8988T (cell line): ENCODE results near the gene CAPN9.
"Not testable (repeated sequence)": the region's sequence is repeated elsewhere in the genome, so short reads cannot be mapped to it uniquely, and the experiment has no call there.

ENCODE experiments used
- DNase-seq: peaks from one replicate; pipeline ENCODE4 v3.0.0; 2011

The CAPN9 gene

DNA sequence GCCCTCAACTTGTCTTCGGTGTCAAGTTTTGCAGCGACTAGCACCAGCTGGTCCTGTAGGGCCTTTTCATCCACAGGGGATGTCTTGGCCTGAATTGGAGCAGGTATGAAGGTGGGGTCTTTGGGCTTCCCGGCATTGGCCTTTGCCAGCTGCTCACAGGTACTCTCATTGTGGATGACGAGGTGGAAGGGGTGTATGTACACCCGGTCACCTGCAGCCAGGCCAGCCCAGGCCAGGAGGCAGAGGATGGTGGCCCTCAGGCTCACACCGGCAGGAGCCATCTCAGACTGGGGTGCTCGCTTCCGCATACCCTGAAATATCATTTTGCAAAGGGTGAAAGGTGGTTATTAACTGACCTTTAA lies 36.7 kb upstream of the CAPN9 start:
- no peak for DNase-seq

DNA sequence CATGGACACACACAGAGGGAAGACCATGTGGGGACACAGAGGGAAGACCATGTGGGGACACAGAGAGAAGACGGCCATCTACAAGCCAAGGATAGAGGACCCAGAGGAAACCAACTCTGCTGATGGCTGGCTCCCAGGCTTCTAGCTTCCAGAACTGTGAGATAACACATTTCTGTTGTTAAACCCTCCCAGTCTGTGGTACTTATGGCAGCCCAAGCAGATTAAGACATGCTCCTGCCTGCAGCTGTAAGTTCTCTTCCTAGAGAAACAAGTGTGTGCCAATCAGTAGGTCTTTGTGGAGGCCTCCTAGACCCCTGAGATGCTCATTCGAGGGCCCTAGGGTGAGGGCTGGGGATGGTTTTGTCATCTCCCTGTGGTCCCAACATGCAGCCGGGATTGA lies 35.9 kb upstream of the CAPN9 start:
- no peak for DNase-seq

DNA sequence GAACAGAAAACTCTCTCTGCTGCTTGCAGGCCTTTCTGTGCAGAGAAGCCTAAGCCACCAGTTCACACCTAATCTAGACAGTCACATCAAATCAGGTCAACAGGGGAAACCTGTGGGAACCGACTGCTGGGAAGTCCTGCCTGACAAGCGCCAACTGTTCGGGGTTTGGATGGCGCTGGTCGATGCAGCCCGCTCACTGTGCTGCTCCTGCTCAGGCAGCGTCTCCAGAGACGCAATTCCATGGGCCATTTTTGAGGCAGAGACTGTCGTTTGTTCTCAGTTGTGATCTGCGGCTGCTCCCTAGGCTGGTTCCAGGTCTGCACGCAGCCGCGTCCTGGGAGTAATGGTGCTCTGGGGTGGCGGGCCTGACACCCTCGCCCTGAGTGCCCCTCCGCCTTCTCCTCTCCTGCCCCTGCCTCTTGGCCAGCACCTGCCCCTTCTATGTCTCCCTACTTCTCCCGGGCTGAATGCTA lies 34.7 kb upstream of the CAPN9 start:
- DNase-seq, result no peak

DNA sequence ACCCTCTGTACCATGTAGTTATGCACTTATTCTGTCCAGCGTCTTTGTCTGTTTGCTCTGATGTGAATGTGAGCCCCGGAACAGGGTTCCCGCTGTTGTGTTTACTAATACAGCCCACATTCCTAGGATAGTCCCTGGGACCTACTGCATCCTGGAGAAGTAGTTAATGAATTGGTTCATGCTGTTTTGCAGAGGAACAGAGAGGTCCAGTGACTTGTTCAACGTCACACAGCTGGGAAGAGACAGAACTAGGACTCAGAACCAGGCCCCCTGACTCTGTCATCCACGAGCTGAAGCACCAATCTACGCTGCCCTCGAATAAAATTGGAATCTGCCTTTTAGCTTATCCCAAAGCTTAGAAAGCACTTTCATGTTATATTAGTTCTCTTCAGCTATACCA lies 34.0 kb upstream of the CAPN9 start:
- no peak for DNase-seq

DNA sequence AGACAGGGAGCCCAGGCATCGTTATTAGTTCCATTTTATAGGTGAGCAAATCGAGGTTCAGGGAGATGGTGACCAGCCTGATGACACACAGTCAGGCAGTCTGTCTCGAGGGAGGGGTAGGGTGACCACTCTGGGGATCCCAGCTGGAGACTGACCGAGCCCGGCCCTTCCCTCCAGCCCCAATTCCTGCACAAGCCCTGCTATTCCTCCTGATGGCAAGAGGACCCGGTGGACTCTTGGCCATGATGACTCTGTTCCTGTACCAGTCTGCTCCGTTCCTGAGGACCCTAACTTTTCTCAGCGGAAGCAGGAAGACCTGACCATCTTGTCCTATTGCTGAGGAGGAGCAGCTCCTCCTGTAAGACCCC lies 33.7 kb upstream of the CAPN9 start:
- no peak for DNase-seq

- DNase-seq, result no peak
Observed at GRCh38 chr1:230713915-230714764, 33.0 kb upstream of the CAPN9 start, which contains the start of gene AGT. Gene AGT, minus strand, starts transcription at chr1:230714122. Its CDS starts 3,299 bp downstream, at chr1:230710823.

DNA sequence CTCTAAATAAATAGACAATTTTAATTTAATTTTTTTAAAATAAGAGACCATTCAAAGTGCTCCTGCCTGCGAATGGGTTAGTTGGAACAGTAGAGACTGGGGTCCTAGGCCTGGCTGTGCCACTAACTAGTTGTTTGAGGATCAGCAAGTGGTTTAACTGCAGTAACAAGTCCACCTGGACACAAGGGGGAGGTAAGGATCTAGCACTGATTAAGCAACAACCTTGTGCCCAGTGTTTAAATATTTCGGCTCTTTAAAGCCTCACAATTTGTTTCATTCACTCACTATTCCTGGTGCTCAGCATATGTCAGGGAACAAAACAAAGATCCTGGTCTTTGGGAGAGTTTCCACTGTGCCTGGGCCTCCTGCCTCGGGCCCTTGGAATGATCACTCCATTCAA lies 31.7 kb upstream of the CAPN9 start:
- no peak for DNase-seq

DNA sequence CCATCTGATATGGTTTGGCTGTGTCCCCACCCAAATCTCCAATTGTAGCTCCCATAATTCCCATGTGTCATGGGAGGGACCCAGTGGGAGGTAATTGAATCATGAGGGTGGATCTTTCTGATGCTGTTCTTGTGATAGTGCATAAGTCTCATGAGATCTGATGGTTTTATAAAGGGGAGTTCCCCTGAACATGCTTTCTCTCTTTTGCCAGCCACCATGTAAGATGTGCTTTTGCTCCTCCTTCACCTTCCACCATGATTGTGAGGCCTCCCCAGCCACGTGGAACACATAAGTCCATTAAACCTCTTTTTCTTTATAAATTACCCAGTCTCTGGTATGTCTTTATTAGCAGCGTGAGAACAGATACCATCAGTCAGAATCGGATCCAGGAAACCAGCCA lies 30.7 kb upstream of the CAPN9 start:
- DNase-seq, result not testable (repeated sequence)

DNA sequence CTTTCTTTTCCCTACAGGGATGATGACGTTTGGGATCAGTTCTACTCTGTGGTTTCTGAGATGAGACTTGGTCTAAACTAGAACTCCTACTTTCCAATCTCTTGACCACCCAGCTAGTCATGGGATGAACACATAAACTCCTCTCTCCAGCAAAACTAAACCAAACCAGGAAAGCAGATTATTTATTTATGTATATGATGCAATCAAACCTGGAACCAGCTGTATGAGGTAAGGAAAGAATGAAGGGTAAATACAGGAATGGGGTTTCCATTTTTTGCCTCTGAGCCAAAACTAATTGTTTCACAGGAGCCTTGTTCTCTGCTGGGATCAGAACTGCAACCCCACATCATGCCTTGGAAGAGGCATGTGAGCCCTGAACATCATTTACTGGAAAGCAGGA lies 29.9 kb upstream of the CAPN9 start:
- DNase-seq, result no peak

DNA sequence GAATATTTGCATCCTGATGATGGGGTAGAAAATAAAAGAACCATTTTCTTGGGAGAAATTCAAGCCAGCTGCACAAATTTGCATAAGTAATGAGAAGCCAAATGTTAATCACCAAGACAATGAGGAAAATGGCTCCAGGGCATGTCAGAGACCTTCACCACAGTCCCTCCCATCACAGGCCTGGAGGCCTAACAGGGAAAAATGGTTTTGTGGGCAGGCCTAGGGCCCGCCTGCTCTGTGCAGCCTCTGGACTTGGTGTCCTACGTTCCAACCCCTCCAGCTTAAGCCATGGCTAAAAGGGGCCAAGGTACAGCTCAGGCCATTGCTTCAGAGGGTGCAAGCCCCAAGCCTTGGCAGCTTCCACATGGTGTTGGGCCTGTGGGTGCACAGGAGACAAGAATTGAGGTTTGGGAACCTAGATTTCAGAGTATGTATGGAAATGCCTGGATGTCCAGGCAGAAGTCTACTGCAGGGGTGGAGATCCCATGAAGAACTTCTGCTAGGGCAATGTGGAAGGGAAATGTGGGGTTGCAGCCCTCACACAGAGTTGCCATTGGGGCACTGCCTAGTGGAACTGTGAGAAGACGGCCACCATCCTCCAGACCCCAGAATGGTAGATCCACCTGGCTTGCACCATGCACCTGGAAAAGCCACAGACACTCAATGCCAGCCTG lies 25.2 kb upstream of the CAPN9 start:
- not testable (repeated sequence) for DNase-seq

DNA sequence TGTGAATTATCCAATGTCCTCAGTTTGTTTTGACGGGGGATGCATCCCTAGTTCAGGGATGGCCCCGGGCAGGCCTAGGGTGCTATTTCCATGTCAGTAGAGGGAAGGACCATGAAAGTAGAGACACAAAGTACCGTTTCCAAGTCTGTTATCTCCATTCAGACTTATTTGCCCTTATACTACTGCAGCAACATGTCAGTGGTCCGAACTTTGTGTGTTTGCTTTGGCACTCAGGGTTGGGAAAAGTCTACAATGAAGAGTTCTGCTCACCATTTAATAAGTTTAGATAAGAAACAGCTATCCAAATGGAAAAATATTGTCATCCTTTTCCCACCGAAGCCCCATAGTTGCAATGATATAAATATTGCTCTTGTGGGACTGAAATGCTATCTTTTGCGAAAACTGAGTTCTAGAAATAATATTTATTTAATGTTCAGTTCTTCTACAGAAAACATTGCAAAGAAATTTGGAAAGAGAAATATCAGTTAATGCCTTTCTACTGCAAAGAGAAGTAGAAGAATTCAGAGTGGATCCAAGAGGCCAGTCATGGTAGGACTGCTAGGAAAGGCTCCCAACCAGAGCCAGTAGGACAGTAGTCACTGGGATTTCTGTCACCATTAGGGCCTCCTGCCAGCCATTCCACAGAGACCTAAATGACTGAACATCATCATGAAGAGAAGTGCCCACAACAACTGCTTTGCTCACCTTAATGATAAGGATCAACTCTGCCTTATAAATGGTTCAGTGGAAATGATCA lies 21.8 kb upstream of the CAPN9 start:
- no peak for DNase-seq

- no peak for DNase-seq
Observed at GRCh38 chr1:230728710-230729392, 18.3 kb upstream of the CAPN9 start.

- DNase-seq, result no peak
Observed at GRCh38 chr1:230730977-230731376, 16.2 kb upstream of the CAPN9 start.

DNA sequence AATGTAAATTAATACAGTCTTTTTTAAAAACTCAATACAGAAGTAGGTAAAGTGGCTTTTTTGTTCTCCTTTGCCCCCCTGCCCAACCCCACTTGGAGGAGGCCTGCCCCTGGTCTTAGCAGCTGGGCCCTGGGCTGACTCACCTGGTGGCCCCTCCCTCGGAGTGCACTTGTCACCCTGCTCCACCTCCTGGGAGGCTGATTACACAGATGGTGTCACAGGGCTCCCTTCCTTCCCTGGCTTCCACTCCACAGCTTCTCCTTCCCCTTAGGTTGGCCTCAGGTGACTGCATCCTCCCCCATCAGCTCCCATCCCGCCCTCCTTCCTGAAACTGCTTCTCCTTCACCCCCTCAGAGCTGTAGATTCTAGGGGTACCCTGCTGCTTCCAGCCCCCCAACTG lies 11.7 kb upstream of the CAPN9 start:
- no peak for DNase-seq

DNA sequence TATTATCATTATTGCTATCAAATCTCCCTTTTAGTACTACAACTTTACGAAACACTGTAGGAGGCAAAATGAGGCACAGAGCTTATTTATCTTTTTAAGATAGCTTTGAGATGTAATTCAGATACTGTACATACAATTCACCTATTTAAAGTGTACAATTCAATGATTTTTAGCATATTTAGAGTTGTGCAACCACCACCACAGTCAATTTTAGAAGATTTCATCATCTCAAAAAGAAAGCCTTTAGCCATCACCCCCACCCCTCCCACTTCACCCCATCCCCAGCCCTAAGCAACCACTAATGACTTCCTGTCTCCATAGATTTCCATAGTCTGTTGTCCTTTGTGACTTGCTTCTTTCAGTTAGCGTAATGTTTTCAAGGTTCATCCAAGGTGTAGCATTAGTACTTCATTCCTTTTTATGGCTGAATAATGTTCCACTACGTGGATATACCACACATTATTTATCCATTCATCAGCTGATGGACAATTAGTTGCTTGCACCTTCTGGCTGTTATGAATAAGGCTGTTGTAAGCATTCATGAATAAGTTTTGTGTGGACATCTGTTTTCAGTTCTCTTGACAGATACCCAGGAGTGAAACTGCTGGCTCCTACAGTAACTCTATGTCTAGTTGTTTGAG lies 9.4 kb upstream of the CAPN9 start:
- no peak for DNase-seq

- DNase-seq, result no peak
Observed at GRCh38 chr1:230739564-230740290, 7.5 kb upstream of the CAPN9 start.

- no peak for DNase-seq
Observed at GRCh38 chr1:230743899-230744298, 3.3 kb upstream of the CAPN9 start.

GRCh38 chr1:230744382-230744781 lies 2.8 kb upstream of the CAPN9 start:
- DNase-seq, result no peak

- no peak for DNase-seq
Observed at GRCh38 chr1:230745071-230745470, 2.1 kb upstream of the CAPN9 start.

DNA sequence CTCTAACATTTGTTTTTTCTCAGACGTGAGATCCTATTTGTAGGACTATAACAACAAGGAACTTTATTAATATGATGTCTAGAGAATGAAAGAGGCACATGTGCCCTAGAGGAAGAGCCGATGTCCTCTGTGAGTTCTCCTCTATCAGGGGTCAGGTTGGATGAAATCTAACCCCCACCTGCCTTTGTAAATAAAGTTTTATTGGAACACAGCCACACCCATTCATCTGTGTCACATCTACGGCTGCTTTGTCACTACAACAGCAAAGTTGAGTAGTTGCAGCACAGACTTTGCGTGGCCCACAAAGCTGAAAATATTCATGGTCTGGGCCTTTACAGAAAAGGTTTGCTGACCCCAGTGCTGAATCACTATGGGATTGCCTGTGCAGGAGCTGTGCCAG lies 571 bp upstream of the CAPN9 start:
- no peak for DNase-seq

DNA sequence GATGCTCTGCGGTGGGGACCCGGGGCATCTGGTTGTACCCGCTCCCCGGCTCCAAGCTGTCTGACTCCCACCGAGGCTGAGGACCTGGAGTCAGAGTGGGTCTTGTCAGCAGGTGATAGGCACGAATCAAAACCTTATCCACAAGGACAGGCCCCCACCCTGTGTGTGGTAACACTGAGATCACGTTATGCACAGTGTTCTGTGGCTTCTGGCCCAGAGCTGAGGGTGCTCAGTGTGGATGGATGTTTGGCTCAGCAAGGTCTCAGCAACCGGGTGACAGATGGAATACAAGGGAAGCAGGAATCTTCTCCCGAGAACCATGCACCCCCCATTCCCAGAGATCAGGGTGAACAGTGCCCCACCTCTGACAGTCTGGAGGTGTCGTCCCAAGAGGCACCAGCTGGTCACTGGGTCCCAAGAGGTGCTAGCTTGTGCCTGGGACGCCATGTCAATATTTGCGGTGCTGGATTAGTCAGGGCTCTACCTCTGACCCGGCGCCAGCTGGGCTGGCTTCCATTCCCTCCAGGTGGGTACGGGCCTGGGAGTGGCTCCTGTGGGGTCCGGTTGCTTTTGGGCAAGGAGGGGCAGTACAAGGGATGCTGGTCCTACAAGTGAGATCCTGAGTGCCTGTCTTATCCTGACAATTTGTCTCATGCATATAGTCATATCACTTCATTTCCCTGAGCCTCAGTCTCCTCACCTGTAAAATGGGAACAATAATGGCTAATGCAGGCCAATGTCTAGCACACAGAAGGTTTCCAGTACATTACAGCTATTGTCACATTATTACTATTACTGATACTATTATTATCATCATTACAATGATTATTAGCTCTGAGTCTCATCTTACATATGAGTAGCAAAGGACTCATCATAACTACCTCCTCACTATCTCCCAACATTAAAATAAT lies 957 bp downstream of the CAPN9 start:
- no peak for DNase-seq
